ENCODE results near the gene ZNF248. TPM values are rescaled to one million over a fixed set of nuclear protein-coding genes. Genes with fewer than 3 reads are reported as not detected.
"Not testable (repeated sequence)": the region's sequence is repeated elsewhere in the genome, so short reads cannot be mapped to it uniquely, and the experiment has no call there.

Gene ZNF248
- total RNA-seq, 1 donor = 2.9 TPM

DNA sequence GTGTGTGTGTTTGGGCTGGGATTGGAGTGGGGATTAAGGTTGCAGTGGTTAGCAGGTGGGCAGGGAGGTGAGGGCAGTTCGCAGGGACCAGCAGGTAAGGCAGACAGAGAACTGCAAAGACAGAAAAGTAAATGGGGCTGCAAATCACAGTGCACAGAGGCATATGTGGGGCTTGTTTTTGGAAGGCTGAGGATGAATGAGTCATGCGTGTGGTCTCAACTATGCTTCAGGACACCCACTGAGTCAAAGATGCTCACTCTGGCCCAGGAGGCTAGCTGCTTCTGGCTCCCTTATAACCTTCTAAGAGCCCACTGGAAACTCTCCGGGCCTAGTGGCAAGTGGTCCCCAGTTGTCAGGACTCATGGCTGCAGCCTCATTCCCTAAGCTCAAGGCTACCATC lies 118.2 kb downstream of the ZNF248 start:
- H3K4me3 ChIP-seq (ENCODE audit: low read length) = no peak overlapping the region
- H3K27me3 ChIP-seq (ENCODE audit: insufficient read depth, low read length) = no peaks in the 10 kb centered on the region
- H3K4me1 ChIP-seq (ENCODE audit: insufficient read depth, low read length) = no peaks in the 10 kb centered on the region
- no peaks in the 10 kb centered on the region for H3K9me3 ChIP-seq (ENCODE audit: low read depth, low read length)

DNA sequence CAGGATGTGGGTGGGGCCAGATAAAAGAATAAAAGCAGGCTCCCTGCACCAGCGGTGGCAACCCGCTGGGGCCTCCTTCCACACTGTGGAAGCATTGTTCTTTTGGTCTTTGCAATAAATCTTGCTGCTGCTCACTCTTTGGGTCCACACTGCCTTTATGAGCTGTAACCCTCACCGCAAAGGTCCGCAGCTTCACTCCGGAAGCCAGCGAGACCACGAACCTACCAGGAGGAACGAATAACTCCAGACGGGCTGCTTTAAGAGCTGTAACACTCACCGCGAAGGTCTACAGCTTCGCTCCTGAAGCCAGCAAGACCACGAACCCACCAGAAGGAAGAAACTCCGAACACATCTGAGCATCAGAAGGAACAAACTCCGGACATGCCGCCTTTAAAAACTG lies 119.2 kb downstream of the ZNF248 start:
- H3K9me3 ChIP-seq (ENCODE audit: low read depth, low read length); H3K27me3 ChIP-seq (ENCODE audit: insufficient read depth, low read length); H3K4me3 ChIP-seq (ENCODE audit: low read length); H3K4me1 ChIP-seq (ENCODE audit: insufficient read depth, low read length): not testable (repeated sequence)

DNA sequence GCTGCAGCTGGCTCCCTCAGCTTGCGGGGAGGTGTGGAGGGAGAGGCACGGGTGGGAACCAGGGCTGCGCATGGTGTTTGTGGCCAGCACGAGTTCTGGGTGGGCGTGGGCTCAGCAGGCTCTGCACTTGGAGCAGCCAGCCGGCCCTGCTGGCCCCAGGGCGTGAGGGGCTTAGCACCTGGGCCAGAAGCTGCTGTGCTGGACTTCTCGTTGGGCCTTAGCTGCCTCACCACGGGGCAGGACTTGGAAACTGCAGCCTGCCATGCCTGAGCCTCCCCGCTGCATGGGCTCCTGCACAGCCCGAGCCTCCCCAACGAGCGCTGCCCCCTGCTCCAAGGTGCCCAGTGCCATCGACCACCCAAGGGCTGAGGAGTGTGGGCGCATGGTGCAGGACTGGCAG lies 120.1 kb downstream of the ZNF248 start:
- Histone ChIP-seq H3K4me3 (ENCODE audit: low read length) (no peak overlapping the region), H3K27me3 (ENCODE audit: insufficient read depth, low read length) (no peaks in the 10 kb centered on the region), H3K4me1 (ENCODE audit: insufficient read depth, low read length) (no peaks in the 10 kb centered on the region), H3K9me3 (ENCODE audit: low read depth, low read length) (no peaks in the 10 kb centered on the region)

DNA sequence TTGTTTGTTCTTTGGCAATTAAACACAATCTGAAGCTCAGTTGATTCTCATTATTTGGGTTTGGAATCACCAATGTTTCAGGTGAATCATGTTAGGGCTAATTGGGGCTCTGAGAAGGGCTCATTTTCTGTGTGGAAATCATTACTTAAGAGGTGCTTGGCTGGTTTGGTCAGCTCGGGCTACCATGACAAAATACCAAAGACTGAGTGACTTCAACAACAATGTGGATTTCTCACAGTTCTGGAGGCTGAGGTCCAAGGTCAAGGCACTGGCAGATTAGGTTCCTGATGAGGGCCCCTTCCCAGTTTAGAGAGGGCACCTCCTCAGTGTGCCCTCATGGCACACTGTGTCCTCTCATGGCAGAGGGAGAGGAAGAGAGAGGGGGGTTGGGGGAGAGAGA lies 121.3 kb downstream of the ZNF248 start:
- Histone ChIP-seq H3K4me3 (ENCODE audit: low read length) (no peak overlapping the region), H3K9me3 (ENCODE audit: low read depth, low read length) (no peaks in the 10 kb centered on the region), H3K4me1 (ENCODE audit: insufficient read depth, low read length) (no peaks in the 10 kb centered on the region), H3K27me3 (ENCODE audit: insufficient read depth, low read length) (no peaks in the 10 kb centered on the region)

DNA sequence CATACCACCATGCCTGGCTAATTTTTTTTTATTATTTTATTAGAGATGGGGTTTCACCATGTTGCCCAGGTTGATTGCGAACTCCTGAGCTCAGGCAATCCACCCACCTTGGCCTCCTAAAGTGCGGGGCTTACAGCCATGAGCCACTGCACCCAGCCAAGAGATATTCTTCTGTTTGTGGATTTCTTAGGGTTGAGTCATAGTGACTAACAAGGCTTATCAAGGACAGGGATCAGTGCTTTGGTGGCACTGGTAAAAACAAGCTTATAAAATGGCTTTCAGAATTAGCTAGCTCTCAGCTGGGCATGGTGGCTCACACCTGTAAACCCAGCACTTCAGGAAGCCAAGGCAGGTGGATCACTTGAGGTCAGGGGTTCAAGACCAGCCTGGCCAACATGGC lies 122.4 kb downstream of the ZNF248 start:
- H3K27me3 ChIP-seq (ENCODE audit: insufficient read depth, low read length) = no peaks in the 10 kb centered on the region
- H3K4me1 ChIP-seq (ENCODE audit: insufficient read depth, low read length) = no peaks in the 10 kb centered on the region
- H3K4me3 ChIP-seq (ENCODE audit: low read length) = no peak overlapping the region
- no peaks in the 10 kb centered on the region for H3K9me3 ChIP-seq (ENCODE audit: low read depth, low read length)

Other genes with a start within 250 kb of the ZNF248 start
- gene ZNF25, start 119.0 kb upstream of the ZNF248 start, total RNA-seq = 7.9 TPM
- gene ZNF33A, start 153.1 kb upstream of the ZNF248 start, total RNA-seq = 39.0 TPM
- gene ZNF37A, start 236.7 kb upstream of the ZNF248 start, total RNA-seq = 9.1 TPM

All from mononuclear cell (primary cell).